Endothelial cell (in vitro differentiated cells): ENCODE measurements around the gene ZNF670. TPM values are rescaled to one million over a fixed set of nuclear protein-coding genes. Genes with fewer than 3 reads are reported as not detected.

Source experiments
- DNase-seq: peaks from one replicate; pipeline ENCODE4 v3.0.0; 2021; ENCODE audit warnings: low spot score
- H3K27ac Mint-ChIP-seq: one replicate; pipeline ENCODE4 v1.8.0; 2021; ENCODE audit warnings: mixed read lengths, inconsistent platforms; ENCODE audit not compliant: unreplicated experiment
- H3K27me3 Mint-ChIP-seq: one replicate; pipeline ENCODE4 v1.8.0; 2021; ENCODE audit warnings: mild to moderate bottlenecking, moderate library complexity, mixed read lengths, inconsistent platforms; ENCODE audit not compliant: unreplicated experiment
- H3K36me3 Mint-ChIP-seq: one replicate; pipeline ENCODE4 v1.8.0; 2021; ENCODE audit warnings: mild to moderate bottlenecking, low read depth, mixed read lengths, inconsistent platforms; ENCODE audit not compliant: unreplicated experiment
- H3K4me1 Mint-ChIP-seq: one replicate; pipeline ENCODE4 v1.8.0; 2021; ENCODE audit warnings: mild to moderate bottlenecking, mixed read lengths, inconsistent platforms; ENCODE audit not compliant: unreplicated experiment
- H3K4me3 Mint-ChIP-seq: one replicate; pipeline ENCODE4 v1.8.0; 2021; ENCODE audit warnings: mild to moderate bottlenecking, mixed read lengths, inconsistent platforms; ENCODE audit not compliant: unreplicated experiment
- H3K9me3 Mint-ChIP-seq: one replicate; pipeline ENCODE4 v1.8.0; 2021; ENCODE audit warnings: mixed read lengths, inconsistent platforms; ENCODE audit not compliant: unreplicated experiment
- CTCF ChIP-seq: fragments of 200-600 bp; sonication (generic); IDR thresholded peaks from one replicate; pipeline ENCODE4 v1.5.0; 2021; ENCODE audit warnings: antibody characterized with exemption; ENCODE audit not compliant: unreplicated experiment
- total RNA-seq: library from RNA; stranded (reverse); fragmentation: NEBNext Ultra II Directional; extraction: Animal tissue kit (Norgen Biotek cat#: 25700); gene quantifications from one replicate; pipeline ENCODE4 v1.2.1, GENCODE V29; 2021; ENCODE audit not compliant: unreplicated experiment

The ZNF670 gene
- total RNA-seq, 1 donor from 2014 or later: 9.7 TPM

GRCh38 chr1:247114351-247115140 is 35.9 kb upstream of the ZNF670 start:
- H3K27me3 Mint-ChIP-seq: peaks cover 22% of the 10 kb centered on the region
- H3K4me1 Mint-ChIP-seq: peaks cover 5% of the 10 kb centered on the region
- peaks cover 8% of the 10 kb centered on the region for H3K36me3 Mint-ChIP-seq
- no peak overlapping the region for H3K4me3 Mint-ChIP-seq
- no peak overlapping the region for H3K27ac Mint-ChIP-seq
- no peaks in the 10 kb centered on the region for H3K9me3 Mint-ChIP-seq
- TF ChIP-seq CTCF: no peak
- no peak for DNase-seq

- TF ChIP-seq CTCF: no peak
- Mint-ChIP-seq H3K9me3 (no peaks in the 10 kb centered on the region), H3K27ac (no peak overlapping the region), H3K4me1 (peaks cover 5% of the 10 kb centered on the region), H3K36me3 (peaks cover 8% of the 10 kb centered on the region), H3K27me3 (peaks cover 22% of the 10 kb centered on the region), H3K4me3 (peak overlapping the region; percentile 37)
- no peak for DNase-seq
Measured at GRCh38 chr1:247113733-247114271, 35.2 kb upstream of the ZNF670 start.

GRCh38 chr1:247113094-247113497 is 34.5 kb upstream of the ZNF670 start:
- Mint-ChIP-seq H3K36me3 (peaks cover 8% of the 10 kb centered on the region), H3K4me3 (peak overlapping the region; percentile 37), H3K27ac (no peak overlapping the region), H3K9me3 (no peaks in the 10 kb centered on the region), H3K4me1 (peaks cover 5% of the 10 kb centered on the region), H3K27me3 (peaks cover 22% of the 10 kb centered on the region)
- no peak for DNase-seq
- TF ChIP-seq CTCF: no peak

- Mint-ChIP-seq H3K9me3 (no peaks in the 10 kb centered on the region), H3K4me1 (peaks cover 5% of the 10 kb centered on the region), H3K4me3 (peak overlapping the region; percentile 82), H3K27ac (no peak overlapping the region), H3K27me3 (peaks cover 22% of the 10 kb centered on the region), H3K36me3 (peaks cover 8% of the 10 kb centered on the region)
- no peak for DNase-seq
- TF ChIP-seq CTCF: no peak
Measured at GRCh38 chr1:247112479-247112781, 33.8 kb upstream of the ZNF670 start.

- peak; percentile 36 for DNase-seq
- peaks cover 8% of the 10 kb centered on the region for H3K36me3 Mint-ChIP-seq
- no peaks in the 10 kb centered on the region for H3K9me3 Mint-ChIP-seq
- H3K4me3 Mint-ChIP-seq: no peak overlapping the region
- peaks cover 22% of the 10 kb centered on the region for H3K27me3 Mint-ChIP-seq
- H3K27ac Mint-ChIP-seq: no peak overlapping the region
- H3K4me1 Mint-ChIP-seq: peaks cover 5% of the 10 kb centered on the region
- TF ChIP-seq CTCF: no peak
Measured at GRCh38 chr1:247111700-247112478, 33.3 kb upstream of the ZNF670 start.
